ENCODE measurements around the gene GYS2.

DNA sequence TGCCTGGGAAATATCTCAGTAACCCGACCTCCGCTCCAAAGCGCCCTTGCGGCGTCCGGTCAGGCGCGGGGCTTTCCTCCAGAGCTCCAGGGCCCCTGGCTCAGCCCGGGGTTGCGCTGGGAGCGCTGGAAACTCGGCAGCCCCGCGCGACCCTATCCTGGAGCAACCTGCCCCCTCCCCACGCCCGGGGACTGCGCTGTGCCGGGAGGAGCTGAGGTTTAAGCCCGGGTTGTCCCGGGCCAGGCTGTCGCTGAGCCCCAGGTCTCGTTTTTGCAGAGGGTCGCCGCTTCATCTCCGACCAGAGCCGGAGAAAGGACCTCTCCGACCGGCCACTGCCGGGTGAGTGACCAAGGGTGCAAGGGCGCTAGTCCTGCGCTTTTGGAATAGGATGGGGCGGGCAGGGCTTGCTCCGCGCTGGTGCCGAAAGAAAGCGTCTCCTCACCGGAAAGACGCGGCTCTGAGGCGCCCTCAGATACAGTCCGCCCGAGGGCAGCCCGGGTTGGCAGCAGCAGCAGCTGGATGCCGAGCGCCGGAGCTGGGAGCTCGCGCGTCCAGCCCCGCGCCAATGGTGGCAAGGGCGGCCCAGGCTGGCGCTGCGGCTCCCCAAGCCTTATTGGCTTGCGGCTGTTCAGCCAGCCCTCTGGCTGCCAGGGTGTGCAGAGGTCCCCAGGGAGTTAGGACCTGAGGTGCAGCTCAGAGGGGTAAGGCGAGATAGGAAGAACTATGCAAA is 77.0 kb downstream of the GYS2 start:
- TF ChIP-seq, protein P1, sequence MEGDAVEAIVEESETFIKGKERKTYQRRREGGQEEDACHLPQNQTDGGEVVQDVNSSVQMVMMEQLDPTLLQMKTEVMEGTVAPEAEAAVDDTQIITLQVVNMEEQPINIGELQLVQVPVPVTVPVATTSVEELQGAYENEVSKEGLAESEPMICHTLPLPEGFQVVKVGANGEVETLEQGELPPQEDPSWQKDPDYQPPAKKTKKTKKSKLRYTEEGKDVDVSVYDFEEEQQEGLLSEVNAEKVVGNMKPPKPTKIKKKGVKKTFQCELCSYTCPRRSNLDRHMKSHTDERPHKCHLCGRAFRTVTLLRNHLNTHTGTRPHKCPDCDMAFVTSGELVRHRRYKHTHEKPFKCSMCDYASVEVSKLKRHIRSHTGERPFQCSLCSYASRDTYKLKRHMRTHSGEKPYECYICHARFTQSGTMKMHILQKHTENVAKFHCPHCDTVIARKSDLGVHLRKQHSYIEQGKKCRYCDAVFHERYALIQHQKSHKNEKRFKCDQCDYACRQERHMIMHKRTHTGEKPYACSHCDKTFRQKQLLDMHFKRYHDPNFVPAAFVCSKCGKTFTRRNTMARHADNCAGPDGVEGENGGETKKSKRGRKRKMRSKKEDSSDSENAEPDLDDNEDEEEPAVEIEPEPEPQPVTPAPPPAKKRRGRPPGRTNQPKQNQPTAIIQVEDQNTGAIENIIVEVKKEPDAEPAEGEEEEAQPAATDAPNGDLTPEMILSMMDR (IDR thresholded peaks at IDR 0.05): peak in 3 of 12 donors; percentile 21 to 33 (median 24)
- TF ChIP-seq POLR2A (IDR thresholded peaks at IDR 0.05): no peak
